PC-3 (cell line): Measurements from ENCODE around the gene H2AZ2. TPM values are rescaled to one million over a fixed set of nuclear protein-coding genes. Genes with fewer than 3 reads are reported as not detected.

Experiments used
- ATAC-seq: fragments of 200-7000 bp; cut with Tn5 transposase; 2 replicates; pipeline ENCODE4 v1.9.1; 2020; ENCODE audit warnings: mild to moderate bottlenecking, moderate library complexity
- BruUV-seq: library from RNA; stranded (reverse); fragments of 400-500 nt; replicated peaks from 2 replicates; lab custom pipeline; 2021; lab: Mats Ljungman, UMichigan
- CTCF ChIA-PET: fragments of 300-600 bp; sonication (Branson Sonifier 250); formaldehyde crosslinking; loops from one replicate; lab custom pipeline; 2022; ENCODE audit warnings: antibody characterized with exemption; lab: Charles Lee
- POLR2A ChIA-PET: fragments of 300-600 bp; sonication (Branson Sonifier 250); formaldehyde crosslinking; loops from one replicate; lab custom pipeline; 2022; ENCODE audit warnings: antibody characterized with exemption; ENCODE audit not compliant: unreplicated experiment; lab: Charles Lee
- DNase-seq: peaks from one replicate; pipeline ENCODE4 v3.0.0-alpha.2; 2015
- H2AFZ ChIP-seq: fragments of 300-600 bp; sonication (generic); 2 replicates; pipeline ENCODE4 v1.6.0; 2016; ENCODE audit warnings: antibody characterized with exemption, low read length
- H3F3A ChIP-seq: fragments of 300-600 bp; sonication (generic); one replicate; pipeline ENCODE4 v1.6.0; 2017; ENCODE audit warnings: antibody characterized with exemption, low read length, control low read depth, mild to moderate bottlenecking; ENCODE audit not compliant: unreplicated experiment
- H3K27ac ChIP-seq: fragments of 300-600 bp; sonication (generic); 2 replicates; pipeline ENCODE4 v1.5.1; 2016; ENCODE audit warnings: mild to moderate bottlenecking, low read length
- H3K27me3 ChIP-seq: fragments of 300-600 bp; sonication (generic); 2 replicates; pipeline ENCODE4 v1.6.1; 2016; ENCODE audit warnings: low read length, mixed read lengths
- H3K36me3 ChIP-seq: fragments of 300-600 bp; sonication (generic); 2 replicates; pipeline ENCODE4 v1.6.1; 2016; ENCODE audit warnings: low read depth, mixed run types, low read length, mixed read lengths
- H3K4me1 ChIP-seq: fragments of 300-600 bp; sonication (generic); 2 replicates; pipeline ENCODE4 v1.5.1; 2016; ENCODE audit warnings: low read length; ENCODE audit not compliant: insufficient read depth
- H3K4me2 ChIP-seq: fragments of 300-600 bp; sonication (generic); 2 replicates; pipeline ENCODE4 v1.6.0; 2016; ENCODE audit warnings: low read length
- H3K4me3 ChIP-seq: fragments of 300-600 bp; sonication (generic); 2 replicates; pipeline ENCODE4 v1.5.1; 2016; ENCODE audit warnings: mild to moderate bottlenecking, low read length, mixed read lengths
- H3K79me2 ChIP-seq: fragments of 300-600 bp; sonication (generic); 2 replicates; pipeline ENCODE4 v1.6.1; 2017; ENCODE audit warnings: low read length, mixed read lengths
- H3K9ac ChIP-seq: fragments of 300-600 bp; sonication (generic); 2 replicates; pipeline ENCODE4 v1.6.0; 2016; ENCODE audit warnings: mild to moderate bottlenecking, low read length
- H3K9me2 ChIP-seq: fragments of 300-600 bp; sonication (generic); replicated peaks from 2 replicates; pipeline ENCODE4 v1.6.1; 2016; ENCODE audit warnings: mixed run types, low read length, mixed read lengths
- H3K9me3 ChIP-seq: fragments of 300-600 bp; sonication (generic); 2 replicates; pipeline ENCODE4 v1.6.1; 2016; ENCODE audit warnings: low read length, mixed read lengths
- H4K20me1 ChIP-seq: fragments of 300-600 bp; sonication (generic); 2 replicates; pipeline ENCODE4 v1.6.1; 2016; ENCODE audit warnings: low read length, mixed read lengths
- EZH2 ChIP-seq: fragments of 300-600 bp; sonication (generic); IDR thresholded peaks from one replicate; pipeline ENCODE4 v1.6.1; 2017; ENCODE audit warnings: antibody characterized with exemption, mild to moderate bottlenecking, low read length; ENCODE audit not compliant: unreplicated experiment
- EZH2phosphoT487 ChIP-seq: fragments of 300-600 bp; sonication (generic); IDR thresholded peaks from 2 replicates; pipeline ENCODE4 v1.6.1; 2018; ENCODE audit warnings: mild to moderate bottlenecking, antibody characterized with exemption, low read length, borderline replicate concordance
- intact Hi-C: fragments of 100-400 bp; cut with micrococcal nuclease; formaldehyde crosslinking; loops from 2 replicates; pipeline ENCODE4 v1.9.0; 2023
- total RNA-seq: library from RNA; depleted of rRNA; stranded (reverse); fragments of >200 nt; gene quantifications from 2 replicates; pipeline ENCODE4 v1.2.3, GENCODE V29; 2014
- TF ChIP-seq, protein P1 (sequence below): fragments of 300-600 bp; sonication (generic); conservative IDR thresholded peaks from 2 replicates; pipeline ENCODE4 v1.5.1; 2017; ENCODE audit warnings: antibody characterized with exemption, low read depth, mild to moderate bottlenecking, low read length

Gene H2AZ2
- total RNA-seq, 1 experiment from 2014 or later, result 376 TPM

GRCh38 chr7:44852590-44852989 is 4.7 kb upstream of the H2AZ2 start:
- no peaks in the 10 kb centered on the region for H3F3A ChIP-seq
- peaks cover 3% of the 10 kb centered on the region for H3K4me1 ChIP-seq
- DNase-seq (no peak), ATAC-seq (no peak)
- no peaks in the 10 kb centered on the region for H4K20me1 ChIP-seq
- H3K4me2 ChIP-seq, result no peak overlapping the region
- H3K27me3 ChIP-seq, result no peaks in the 10 kb centered on the region
- TF ChIP-seq, protein P1, sequence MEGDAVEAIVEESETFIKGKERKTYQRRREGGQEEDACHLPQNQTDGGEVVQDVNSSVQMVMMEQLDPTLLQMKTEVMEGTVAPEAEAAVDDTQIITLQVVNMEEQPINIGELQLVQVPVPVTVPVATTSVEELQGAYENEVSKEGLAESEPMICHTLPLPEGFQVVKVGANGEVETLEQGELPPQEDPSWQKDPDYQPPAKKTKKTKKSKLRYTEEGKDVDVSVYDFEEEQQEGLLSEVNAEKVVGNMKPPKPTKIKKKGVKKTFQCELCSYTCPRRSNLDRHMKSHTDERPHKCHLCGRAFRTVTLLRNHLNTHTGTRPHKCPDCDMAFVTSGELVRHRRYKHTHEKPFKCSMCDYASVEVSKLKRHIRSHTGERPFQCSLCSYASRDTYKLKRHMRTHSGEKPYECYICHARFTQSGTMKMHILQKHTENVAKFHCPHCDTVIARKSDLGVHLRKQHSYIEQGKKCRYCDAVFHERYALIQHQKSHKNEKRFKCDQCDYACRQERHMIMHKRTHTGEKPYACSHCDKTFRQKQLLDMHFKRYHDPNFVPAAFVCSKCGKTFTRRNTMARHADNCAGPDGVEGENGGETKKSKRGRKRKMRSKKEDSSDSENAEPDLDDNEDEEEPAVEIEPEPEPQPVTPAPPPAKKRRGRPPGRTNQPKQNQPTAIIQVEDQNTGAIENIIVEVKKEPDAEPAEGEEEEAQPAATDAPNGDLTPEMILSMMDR, result no peak
- TF ChIP-seq EZH2 (no peak), EZH2phosphoT487 (no peak)
- no peaks in the 10 kb centered on the region for H3K9me3 ChIP-seq
- H3K4me3 ChIP-seq, result no peak overlapping the region
- H3K9ac ChIP-seq, result no peak overlapping the region
- H2AFZ ChIP-seq, result no peak overlapping the region
- H3K9me2 ChIP-seq, result no peaks in the 10 kb centered on the region
- H3K27ac ChIP-seq, result no peak overlapping the region
- intact Hi-C loops, result no loop called here
- no TSS peak for BruUV-seq
- no peaks in the 10 kb centered on the region for H3K36me3 ChIP-seq
- H3K79me2 ChIP-seq, result peaks cover under 1% of the 10 kb centered on the region; the same call in 1 of the 2 replicates
- ChIA-PET CTCF (no interaction called here), POLR2A (no interaction called here)

DNA sequence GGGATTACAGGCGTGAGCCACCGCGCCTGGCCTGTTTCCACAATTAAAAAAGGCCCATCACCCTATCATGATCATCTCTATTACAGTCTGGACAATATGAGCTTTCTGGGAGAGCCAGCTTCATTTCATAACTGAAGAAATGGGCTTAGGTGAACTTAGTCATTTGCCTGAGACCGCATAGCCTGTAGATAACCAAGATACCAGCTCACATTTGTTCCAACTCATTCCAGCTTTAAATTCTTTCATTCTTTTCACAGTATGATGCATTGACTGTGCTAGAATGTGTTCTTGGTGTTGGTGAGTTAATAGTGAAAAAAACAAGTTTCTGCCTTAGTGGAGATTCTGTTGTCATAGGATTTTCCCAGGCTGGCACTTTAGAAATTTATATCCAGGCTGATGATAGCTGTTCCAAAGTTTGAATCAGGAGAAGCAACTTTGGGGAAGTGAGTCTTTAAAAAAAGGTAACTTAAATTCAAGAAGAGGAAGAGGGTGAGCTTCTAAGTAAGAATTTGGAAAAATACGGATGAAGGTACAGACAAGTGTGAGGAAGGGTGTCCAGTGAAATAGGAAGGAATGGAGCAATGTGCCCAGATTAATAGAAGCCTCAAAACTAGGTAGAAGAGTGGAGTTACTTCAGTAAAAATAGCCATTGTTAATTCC is 2.1 kb upstream of the H2AZ2 start:
- Histone ChIP-seq H3K27ac (no peak overlapping the region), H3K9me3 (no peaks in the 10 kb centered on the region), H3K4me2 (no peak overlapping the region), H3K27me3 (no peaks in the 10 kb centered on the region), H3K79me2 (peaks cover 26% of the 10 kb centered on the region), H2AFZ (no peak overlapping the region), H3K9me2 (no peaks in the 10 kb centered on the region), H3K4me3 (no peak overlapping the region), H3F3A (no peaks in the 10 kb centered on the region), H3K9ac (no peak overlapping the region), H4K20me1 (peaks cover 23% of the 10 kb centered on the region), H3K36me3 (no peaks in the 10 kb centered on the region), H3K4me1 (peaks cover 10% of the 10 kb centered on the region)
- ATAC-seq (no peak), DNase-seq (no peak)
- no TSS peak for BruUV-seq
- ChIA-PET CTCF (interaction anchor here (0.6 kb wide), 2 partner anchors 86 to 281 kb away, joined by 3 to 6 read pairs; no protein-coding TSS in a partner anchor), POLR2A (no interaction called here)
- TF ChIP-seq EZH2phosphoT487, result no peak
- intact Hi-C loops, result loop anchor here (10.0 kb wide), 1 partner anchor 115 kb away; no protein-coding TSS in a partner anchor

DNA sequence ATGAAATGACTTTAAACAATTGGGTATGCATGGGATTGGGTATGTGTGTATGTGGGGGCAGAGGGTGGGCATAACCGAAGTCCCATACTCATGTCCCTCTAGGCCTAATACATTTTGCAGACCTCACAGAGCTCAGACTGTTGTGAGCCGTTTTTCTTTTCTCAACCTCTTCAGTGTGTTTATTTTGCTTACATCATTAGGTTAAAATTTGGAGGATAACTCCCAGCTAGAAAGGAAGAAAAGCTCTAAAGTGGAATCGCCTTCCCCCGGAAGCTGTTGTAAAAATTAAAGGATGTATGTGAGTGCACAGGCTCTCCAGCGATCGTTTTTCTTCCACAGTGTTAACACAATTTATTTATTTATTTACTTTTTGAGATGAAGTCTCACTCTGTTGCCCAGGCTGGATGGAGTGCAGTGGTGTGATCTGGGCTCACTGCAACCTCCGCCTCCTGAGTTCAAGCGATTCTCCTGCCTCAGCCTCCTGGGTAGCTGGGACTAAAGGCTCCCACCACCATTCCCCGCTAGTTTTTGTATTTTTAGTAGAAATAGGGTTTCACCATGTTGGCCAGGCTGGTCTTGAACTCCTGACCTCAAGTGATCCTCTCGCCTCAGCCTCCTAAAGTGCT is 1.5 kb upstream of the H2AZ2 start:
- TF ChIP-seq EZH2phosphoT487 (no peak), EZH2 (no peak)
- TF ChIP-seq, protein P1, result no peak
- no peak overlapping the region for H2AFZ ChIP-seq
- intact Hi-C loops, result loop anchor here (10.0 kb wide), 1 partner anchor 115 kb away; no protein-coding TSS in a partner anchor
- H3K9me2 ChIP-seq, result no peaks in the 10 kb centered on the region
- peaks cover 32% of the 10 kb centered on the region for H3K79me2 ChIP-seq
- no TSS peak for BruUV-seq
- H3K9me3 ChIP-seq, result no peaks in the 10 kb centered on the region
- no peak for ATAC-seq
- H3K4me3 ChIP-seq, result peak overlapping the region; percentile 69; the same call in 1 of the 2 replicates
- no peaks in the 10 kb centered on the region for H3F3A ChIP-seq
- H3K27ac ChIP-seq, result no peak overlapping the region
- H3K4me1 ChIP-seq, result peaks cover 11% of the 10 kb centered on the region
- ChIA-PET POLR2A (no interaction called here), CTCF (interaction anchor here (0.6 to 1.5 kb wide), 3 partner anchors 7 to 281 kb away, joined by 3 to 6 read pairs (median 3); no protein-coding TSS in a partner anchor)
- no peaks in the 10 kb centered on the region for H3K27me3 ChIP-seq
- H4K20me1 ChIP-seq, result peaks cover 30% of the 10 kb centered on the region
- DNase-seq, result no peak
- no peaks in the 10 kb centered on the region for H3K36me3 ChIP-seq
- peak overlapping the region; percentile 89 for H3K9ac ChIP-seq
- peak overlapping the region; percentile 84 for H3K4me2 ChIP-seq
